Fibroblast of lung (primary cell): Measurements from ENCODE around the gene CDH15. TPM values are rescaled to one million over a fixed set of nuclear protein-coding genes. Genes with fewer than 3 reads are reported as not detected.

Source experiments
- DNase-seq, 2 donors: peaks; one replicate each; pipeline versions ENCODE4 v3.0.0 to v3.0.0-alpha.2; 2010; ENCODE audit warnings: low read depth in 2 of 2
- H2AFZ ChIP-seq: 2 replicates; pipeline ENCODE4 v1.5.1; 2012; ENCODE audit warnings: low read length, control low read depth, inconsistent platforms
- H3K27ac ChIP-seq: 2 replicates; pipeline ENCODE4 v1.5.1; 2011; ENCODE audit warnings: low read length, control low read depth; ENCODE audit not compliant: insufficient read depth
- H3K27me3 ChIP-seq: 2 replicates; pipeline ENCODE4 v1.5.1; 2011; ENCODE audit warnings: mild to moderate bottlenecking, low read length; ENCODE audit not compliant: control insufficient read depth, insufficient read depth
- H3K36me3 ChIP-seq: 2 replicates; pipeline ENCODE4 v1.5.1; 2011; ENCODE audit warnings: low read length; ENCODE audit not compliant: control insufficient read depth, insufficient read depth
- H3K4me1 ChIP-seq: 2 replicates; pipeline ENCODE4 v1.5.1; 2011; ENCODE audit warnings: low read length; ENCODE audit not compliant: control insufficient read depth, insufficient read depth; ENCODE audit errors: extremely low read depth
- H3K4me2 ChIP-seq: 2 replicates; pipeline ENCODE4 v1.5.1; 2011; ENCODE audit warnings: low read length, control low read depth; ENCODE audit not compliant: insufficient read depth; ENCODE audit errors: extremely low read depth
- H3K4me3 ChIP-seq, 4 experiments: fragments of 200-600 bp in 1 of 4; sonication (generic) in 1 of 4; replicated peaks in 1 of 4; 2 replicates each; pipeline ENCODE4 v1.5.1; 2011 to 2016; ENCODE audit warnings: low read length in 4 of 4, low read depth in 3 of 4, mild to moderate bottlenecking in 3 of 4, control low read depth in 2 of 4, inconsistent platforms in 1 of 4, mixed read lengths in 1 of 4; ENCODE audit not compliant: insufficient read depth in 1 of 4; ENCODE audit errors: control extremely low read depth in 1 of 4
- H3K79me2 ChIP-seq: 2 replicates; pipeline ENCODE4 v1.5.1; 2012; ENCODE audit warnings: mild to moderate bottlenecking, low read length, inconsistent platforms; ENCODE audit not compliant: control insufficient read depth, insufficient read depth
- H3K9ac ChIP-seq: 2 replicates; pipeline ENCODE4 v1.5.1; 2011; ENCODE audit warnings: mild to moderate bottlenecking, low read length, control low read depth; ENCODE audit not compliant: insufficient read depth
- H3K9me3 ChIP-seq: 2 replicates; pipeline ENCODE4 v1.5.1; 2012; ENCODE audit warnings: low read depth, low read length; ENCODE audit not compliant: control insufficient read depth, insufficient read depth
- H4K20me1 ChIP-seq: 2 replicates; pipeline ENCODE4 v1.5.1; 2011; ENCODE audit warnings: low read length; ENCODE audit not compliant: control insufficient read depth, insufficient read depth; ENCODE audit errors: extremely low read depth
- EZH2 ChIP-seq: IDR thresholded peaks from 2 replicates; pipeline ENCODE4 v1.5.1; 2012; ENCODE audit warnings: low read length, control low read depth, mild to moderate bottlenecking; ENCODE audit errors: missing control alignments
- polyA minus RNA-seq: library from RNA; depleted of rRNA, polyadenylated mRNA; stranded (reverse); fragments of >200 nt; gene quantifications from 2 replicates; pipeline ENCODE4 v1.2.3, GENCODE V29; 2011; ENCODE audit warnings: low replicate concordance
- polyA plus RNA-seq, 2 donors: library from polyadenylated mRNA; depleted of rRNA in 1 of 2; stranded (reverse) in 1 of 2; unstranded in 1 of 2; fragments of >200 nt; gene quantifications; 2 replicates each; pipeline ENCODE4 v1.2.1, GENCODE V29; 2011 to 2012; ENCODE audit warnings: missing spikeins in 1 of 2
- total RNA-seq: library from RNA; depleted of rRNA; stranded (reverse); fragments of >200 nt; gene quantifications from 2 replicates; pipeline ENCODE4 v1.2.1, GENCODE V29; 2014
- TF ChIP-seq, protein P1 (sequence below), 2 donors: IDR thresholded peaks in 1 of 2; conservative IDR thresholded peaks in 1 of 2; 1 replicate in 1 of 2; 2 replicates in 1 of 2; pipeline ENCODE4 v1.5.1; 2011 to 2012; ENCODE audit warnings: low read length in 2 of 2, control low read depth in 1 of 2, inconsistent platforms in 1 of 2, low read depth in 1 of 2, mild to moderate bottlenecking in 1 of 2

Gene CDH15
- total RNA-seq (0.26 and 0.99 TPM in 2 replicates), polyA plus RNA-seq (0.10 and 0.14 TPM in 2 replicates), polyA minus RNA-seq (0.08 and 0.11 TPM in 2 replicates)
- 0.23 and 0.24 TPM in 2 replicates for polyA plus RNA-seq (2012)

DNA sequence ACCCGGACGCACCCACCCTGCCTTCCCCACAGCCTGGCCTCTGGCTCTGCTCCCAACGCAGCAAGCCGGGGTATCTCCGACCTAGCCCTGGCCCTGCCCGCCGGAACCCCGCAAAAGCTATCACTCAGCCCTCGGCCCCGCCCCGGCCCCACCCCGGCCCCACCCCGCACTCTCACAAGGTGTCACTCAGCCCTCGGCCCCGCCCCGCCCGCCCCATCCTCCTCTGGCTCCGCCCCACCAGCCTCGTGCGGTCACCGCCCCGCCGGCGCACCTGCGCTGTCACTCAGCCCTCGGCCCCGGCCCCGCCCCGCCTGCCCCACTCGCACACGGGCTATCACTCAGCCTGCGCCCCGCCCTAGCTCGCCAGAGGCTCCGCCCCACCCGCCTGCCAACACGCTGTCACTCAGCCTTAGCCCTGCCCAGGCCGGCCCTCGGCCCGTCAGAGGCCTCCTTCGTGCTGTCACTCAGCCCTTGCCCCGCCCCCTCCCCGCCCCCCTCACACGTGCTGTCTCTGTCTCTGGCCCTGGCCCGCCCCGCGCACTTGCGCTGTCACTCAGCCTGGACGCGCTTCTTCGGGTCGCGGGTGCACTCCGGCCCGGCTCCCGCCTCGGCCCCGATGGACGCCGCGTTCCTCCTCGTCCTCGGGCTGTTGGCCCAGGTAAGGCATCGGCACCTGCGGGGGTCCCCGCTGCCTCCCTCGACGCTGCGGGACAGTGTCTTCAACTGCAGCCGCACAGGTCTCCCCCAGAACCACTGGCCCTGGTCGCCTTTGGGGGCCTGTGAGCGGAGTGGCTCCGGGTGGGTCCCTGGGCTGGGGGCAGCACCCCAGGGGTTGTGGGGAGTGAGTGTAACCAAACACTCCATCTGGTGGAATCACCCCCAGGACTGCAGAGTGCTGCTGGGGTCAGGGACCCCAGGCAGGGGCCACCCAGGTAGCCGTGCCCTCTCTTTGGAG, at the start of gene CDH15:
CDH15 (plus strand) TSS at position 533 of the 955 bp plus-strand sequence; CDS start at position 617, 84 bp downstream.
- Histone ChIP-seq H3K4me2 (peak within 1 kb of the TSS; percentile 68), H3K4me3 (peak within 1 kb of the TSS in 1 of 4 experiments; percentile 14), H3K79me2 (no peaks in the 10 kb centered on the region), H4K20me1 (no peaks in the 10 kb centered on the region), H3K9me3 (no peaks in the 10 kb centered on the region), H2AFZ (no peak within 1 kb of the TSS), H3K36me3 (no peaks in the 10 kb centered on the region), H3K27ac (no peak within 1 kb of the TSS), H3K4me1 (peaks cover 7% of the 10 kb centered on the region), H3K27me3 (no peaks in the 10 kb centered on the region), H3K9ac (no peak within 1 kb of the TSS)
- DNase-seq: peak; percentile 72 to 82
- TF ChIP-seq, protein P1, sequence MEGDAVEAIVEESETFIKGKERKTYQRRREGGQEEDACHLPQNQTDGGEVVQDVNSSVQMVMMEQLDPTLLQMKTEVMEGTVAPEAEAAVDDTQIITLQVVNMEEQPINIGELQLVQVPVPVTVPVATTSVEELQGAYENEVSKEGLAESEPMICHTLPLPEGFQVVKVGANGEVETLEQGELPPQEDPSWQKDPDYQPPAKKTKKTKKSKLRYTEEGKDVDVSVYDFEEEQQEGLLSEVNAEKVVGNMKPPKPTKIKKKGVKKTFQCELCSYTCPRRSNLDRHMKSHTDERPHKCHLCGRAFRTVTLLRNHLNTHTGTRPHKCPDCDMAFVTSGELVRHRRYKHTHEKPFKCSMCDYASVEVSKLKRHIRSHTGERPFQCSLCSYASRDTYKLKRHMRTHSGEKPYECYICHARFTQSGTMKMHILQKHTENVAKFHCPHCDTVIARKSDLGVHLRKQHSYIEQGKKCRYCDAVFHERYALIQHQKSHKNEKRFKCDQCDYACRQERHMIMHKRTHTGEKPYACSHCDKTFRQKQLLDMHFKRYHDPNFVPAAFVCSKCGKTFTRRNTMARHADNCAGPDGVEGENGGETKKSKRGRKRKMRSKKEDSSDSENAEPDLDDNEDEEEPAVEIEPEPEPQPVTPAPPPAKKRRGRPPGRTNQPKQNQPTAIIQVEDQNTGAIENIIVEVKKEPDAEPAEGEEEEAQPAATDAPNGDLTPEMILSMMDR (conservative IDR thresholded peaks at IDR 0.05 in 1 of 2, IDR thresholded peaks at IDR 0.05 in 1 of 2; ENCODE audit: low read depth in 1 of 2, low read length in 2 of 2): no peak
- TF ChIP-seq EZH2: no peak

DNA sequence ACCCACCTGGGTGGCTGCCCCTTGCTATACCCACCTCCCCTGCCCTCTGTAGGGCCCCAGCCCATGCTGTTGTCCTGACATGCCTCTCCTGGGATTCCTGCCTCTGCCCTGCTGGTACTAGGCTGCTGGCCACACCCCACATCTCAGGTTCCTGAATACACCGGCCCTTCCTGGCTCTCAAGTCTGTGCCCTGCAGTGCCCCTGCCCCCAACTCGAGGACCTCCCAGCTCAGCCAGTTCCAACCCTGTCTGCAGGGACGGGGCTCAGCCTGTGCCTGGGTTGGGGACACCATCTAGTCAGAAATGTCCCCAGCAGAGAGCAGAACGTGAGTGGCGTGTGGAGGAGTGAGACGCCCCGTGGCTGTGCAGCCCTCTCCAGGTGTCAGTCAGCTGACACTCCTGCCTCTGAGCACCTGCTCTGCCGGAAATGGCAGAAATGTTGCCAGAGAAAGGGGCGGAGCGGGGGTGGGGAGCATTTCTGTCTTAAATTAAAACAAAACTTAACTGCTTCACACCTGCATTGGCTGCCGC, 49.2 kb upstream of the CDH15 start:
- no peak overlapping the region for H3K9ac ChIP-seq
- H3K27ac ChIP-seq: no peak overlapping the region
- no peaks in the 10 kb centered on the region for H3K79me2 ChIP-seq
- H3K4me2 ChIP-seq: no peak overlapping the region
- no peak for DNase-seq
- no peaks in the 10 kb centered on the region for H4K20me1 ChIP-seq
- no peak overlapping the region for H2AFZ ChIP-seq
- H3K27me3 ChIP-seq: no peaks in the 10 kb centered on the region
- no peak for TF ChIP-seq EZH2
- TF ChIP-seq, protein P1 (conservative IDR thresholded peaks at IDR 0.05 in 1 of 2, IDR thresholded peaks at IDR 0.05 in 1 of 2; ENCODE audit: low read depth in 1 of 2, low read length in 2 of 2): no peak
- H3K4me3 ChIP-seq: no peak overlapping the region
- H3K36me3 ChIP-seq: peaks cover 12% of the 10 kb centered on the region
- no peaks in the 10 kb centered on the region for H3K4me1 ChIP-seq
- no peaks in the 10 kb centered on the region for H3K9me3 ChIP-seq
